H7 (cell line): ENCODE results near the gene STBD1. TPM values are rescaled to one million over a fixed set of nuclear protein-coding genes. Genes with fewer than 3 reads are reported as not detected.
"Not testable (repeated sequence)": the region's sequence is repeated elsewhere in the genome, so short reads cannot be mapped to it uniquely, and the experiment has no call there.

ENCODE experiments used
- DNase-seq: peaks from one replicate; pipeline ENCODE4 v3.0.0; 2012
- H3K27me3 ChIP-seq: 2 replicates; pipeline ENCODE4 v1.6.0; 2011; ENCODE audit warnings: mild to moderate bottlenecking, low read length; ENCODE audit not compliant: control insufficient read depth, insufficient read depth
- H3K36me3 ChIP-seq: replicated peaks from 2 replicates; pipeline ENCODE4 v1.5.1; 2011; ENCODE audit warnings: low read length; ENCODE audit not compliant: control insufficient read depth, insufficient read depth
- H3K4me3 ChIP-seq: 2 replicates; pipeline ENCODE4 v1.5.1; 2011; ENCODE audit warnings: low read depth, mild to moderate bottlenecking, control low read depth, low read length, moderate library complexity; ENCODE audit not compliant: insufficient read depth
- total RNA-seq: library from RNA; depleted of rRNA; stranded (reverse); fragments of >200 nt; shearing (Covaris generic); gene quantifications from 2 replicates; pipeline ENCODE4 v1.2.3, GENCODE V29; 2014

STBD1 gene
- total RNA-seq, 1 experiment from 2014 or later: 1.7 TPM

- Histone ChIP-seq H3K4me3 (no peak overlapping the region), H3K27me3 (no peaks in the 10 kb centered on the region), H3K36me3 (no peaks in the 10 kb centered on the region)
- no peak for DNase-seq
Observed at GRCh38 chr4:76277667-76278066, 28.9 kb upstream of the STBD1 start.

- H3K27me3 ChIP-seq: no peaks in the 10 kb centered on the region
Observed at GRCh38 chr4:76278583-76278982, 27.9 kb upstream of the STBD1 start.

GRCh38 chr4:76279462-76279861 is 27.1 kb upstream of the STBD1 start:
- no peak for DNase-seq
- no peaks in the 10 kb centered on the region for H3K27me3 ChIP-seq
- H3K36me3 ChIP-seq: no peaks in the 10 kb centered on the region
- H3K4me3 ChIP-seq: no peak overlapping the region

More at GRCh38 chr4:76278583-76278982, 27.9 kb upstream of the STBD1 start:
- Histone ChIP-seq H3K4me3 (no peak overlapping the region), H3K36me3 (no peaks in the 10 kb centered on the region)
- DNase-seq: no peak

GRCh38 chr4:76280488-76281441 is 25.8 kb upstream of the STBD1 start:
- Histone ChIP-seq H3K36me3 (no peaks in the 10 kb centered on the region), H3K4me3 (no peak overlapping the region), H3K27me3 (no peaks in the 10 kb centered on the region)
- no peak for DNase-seq

- not testable (repeated sequence) for DNase-seq, H3K36me3 ChIP-seq, H3K4me3 ChIP-seq, H3K27me3 ChIP-seq
Observed at GRCh38 chr4:76281594-76281993, 24.9 kb upstream of the STBD1 start.

- no peak for DNase-seq
- Histone ChIP-seq H3K36me3 (no peaks in the 10 kb centered on the region), H3K4me3 (no peak overlapping the region), H3K27me3 (no peaks in the 10 kb centered on the region)
Observed at GRCh38 chr4:76282941-76283689, 23.4 kb upstream of the STBD1 start.

GRCh38 chr4:76283900-76284299 is 22.6 kb upstream of the STBD1 start:
- no peak overlapping the region for H3K4me3 ChIP-seq
- no peaks in the 10 kb centered on the region for H3K27me3 ChIP-seq
- no peak for DNase-seq
- no peaks in the 10 kb centered on the region for H3K36me3 ChIP-seq

GRCh38 chr4:76287811-76288210 is 18.7 kb upstream of the STBD1 start:
- H3K27me3 ChIP-seq, H3K4me3 ChIP-seq, DNase-seq, H3K36me3 ChIP-seq: not testable (repeated sequence)

- H3K27me3 ChIP-seq: no peaks in the 10 kb centered on the region; the same call in 1 of the 2 replicates
- no peaks in the 10 kb centered on the region for H3K36me3 ChIP-seq
- H3K4me3 ChIP-seq: no peak overlapping the region
- no peak for DNase-seq
Observed at GRCh38 chr4:76292730-76293129, 13.8 kb upstream of the STBD1 start.

- Histone ChIP-seq H3K27me3 (no peaks in the 10 kb centered on the region; the same call in 1 of the 2 replicates), H3K36me3 (no peaks in the 10 kb centered on the region), H3K4me3 (no peak overlapping the region)
- no peak for DNase-seq
Observed at GRCh38 chr4:76293772-76294171, 12.8 kb upstream of the STBD1 start.

GRCh38 chr4:76296286-76296820 is 10.2 kb upstream of the STBD1 start:
- Histone ChIP-seq H3K27me3 (no peaks in the 10 kb centered on the region), H3K4me3 (no peak overlapping the region), H3K36me3 (no peaks in the 10 kb centered on the region)
- DNase-seq: no peak

GRCh38 chr4:76298227-76298626 is 8.3 kb upstream of the STBD1 start:
- Histone ChIP-seq H3K36me3 (no peaks in the 10 kb centered on the region), H3K27me3 (no peaks in the 10 kb centered on the region), H3K4me3 (no peak overlapping the region)
- DNase-seq: no peak

- H3K27me3 ChIP-seq: peaks cover 1% of the 10 kb centered on the region
- no peak overlapping the region for H3K4me3 ChIP-seq
- no peaks in the 10 kb centered on the region for H3K36me3 ChIP-seq
- DNase-seq: no peak
Observed at GRCh38 chr4:76300012-76300411, 6.5 kb upstream of the STBD1 start.

- Histone ChIP-seq H3K4me3 (no peak overlapping the region), H3K36me3 (no peaks in the 10 kb centered on the region), H3K27me3 (peaks cover 13% of the 10 kb centered on the region)
- no peak for DNase-seq
Observed at GRCh38 chr4:76301068-76301774, 5.3 kb upstream of the STBD1 start.
